CD4-positive, alpha-beta T cell treated with Interleukin-6 at 100 ng/mL for 8 hours (primary cell): Measurements from ENCODE around the gene PAEP.

Experiments used
- DNase-seq: peaks from one replicate; pipeline ENCODE4 v3.0.0-alpha.2; 2020; ENCODE audit warnings: mixed read lengths, low spot score

PAEP gene

GRCh38 chr9:135615666-135616618 lies 54.4 kb downstream of the PAEP start:
- DNase-seq: no peak
